ENCODE results near the gene DCPS. TPM values are rescaled to one million over a fixed set of nuclear protein-coding genes. Genes with fewer than 3 reads are reported as not detected.

DCPS gene
- total RNA-seq, 1 experiment from 2014 or later, result 33.2 TPM

- TF ChIP-seq CTCF (IDR thresholded peaks at IDR 0.05; ENCODE audit: unreplicated experiment), result no peak
- no peaks in the 10 kb centered on the region for H3K4me1 Mint-ChIP-seq (ENCODE audit: low read depth, unreplicated experiment)
- no peaks in the 10 kb centered on the region for H3K9me3 Mint-ChIP-seq (ENCODE audit: low read depth, unreplicated experiment)
- no peak overlapping the region for H3K27ac Mint-ChIP-seq (ENCODE audit: unreplicated experiment)
- no peak for DNase-seq
- BruUV-seq (replicated peaks), result no TSS peak
- H3K4me3 Mint-ChIP-seq (ENCODE audit: low read depth, unreplicated experiment), result no peak overlapping the region
- H3K36me3 Mint-ChIP-seq (ENCODE audit: insufficient read depth, unreplicated experiment), result peaks cover 20% of the 10 kb centered on the region
- H3K27me3 Mint-ChIP-seq (ENCODE audit: unreplicated experiment), result no peaks in the 10 kb centered on the region
- intact Hi-C loops (cut with micrococcal nuclease; ENCODE audit: unreplicated experiment), result no loop called here
- CTCF ChIA-PET, result no interaction called here
Observed at GRCh38 chr11:126257144-126257543, 46.7 kb upstream of the DCPS start.

GRCh38 chr11:126257764-126258163 lies 46.1 kb upstream of the DCPS start:
- Mint-ChIP-seq H3K27me3 (ENCODE audit: unreplicated experiment) (no peaks in the 10 kb centered on the region), H3K4me3 (ENCODE audit: low read depth, unreplicated experiment) (no peak overlapping the region), H3K36me3 (ENCODE audit: insufficient read depth, unreplicated experiment) (peaks cover 20% of the 10 kb centered on the region), H3K4me1 (ENCODE audit: low read depth, unreplicated experiment) (no peaks in the 10 kb centered on the region), H3K27ac (ENCODE audit: unreplicated experiment) (no peak overlapping the region), H3K9me3 (ENCODE audit: low read depth, unreplicated experiment) (no peaks in the 10 kb centered on the region)
- CTCF ChIA-PET, result no interaction called here
- TF ChIP-seq CTCF (IDR thresholded peaks at IDR 0.05; ENCODE audit: unreplicated experiment), result no peak
- BruUV-seq (replicated peaks), result no TSS peak
- DNase-seq, result no peak
- intact Hi-C loops (cut with micrococcal nuclease; ENCODE audit: unreplicated experiment), result no loop called here

- Mint-ChIP-seq H3K27ac (ENCODE audit: unreplicated experiment) (no peak overlapping the region), H3K9me3 (ENCODE audit: low read depth, unreplicated experiment) (no peaks in the 10 kb centered on the region), H3K4me3 (ENCODE audit: low read depth, unreplicated experiment) (no peak overlapping the region), H3K4me1 (ENCODE audit: low read depth, unreplicated experiment) (no peaks in the 10 kb centered on the region), H3K27me3 (ENCODE audit: unreplicated experiment) (no peaks in the 10 kb centered on the region), H3K36me3 (ENCODE audit: insufficient read depth, unreplicated experiment) (peaks cover 30% of the 10 kb centered on the region)
- CTCF ChIA-PET, result interaction anchor here (0.8 kb wide), 1 partner anchor 110 kb away, joined by 3 read pairs; no protein-coding TSS in a partner anchor
- no peak for TF ChIP-seq CTCF (IDR thresholded peaks at IDR 0.05; ENCODE audit: unreplicated experiment)
- intact Hi-C loops (cut with micrococcal nuclease; ENCODE audit: unreplicated experiment), result no loop called here
- BruUV-seq (replicated peaks), result no TSS peak
- no peak for DNase-seq
Observed at GRCh38 chr11:126262216-126262615, 41.6 kb upstream of the DCPS start.

DNA sequence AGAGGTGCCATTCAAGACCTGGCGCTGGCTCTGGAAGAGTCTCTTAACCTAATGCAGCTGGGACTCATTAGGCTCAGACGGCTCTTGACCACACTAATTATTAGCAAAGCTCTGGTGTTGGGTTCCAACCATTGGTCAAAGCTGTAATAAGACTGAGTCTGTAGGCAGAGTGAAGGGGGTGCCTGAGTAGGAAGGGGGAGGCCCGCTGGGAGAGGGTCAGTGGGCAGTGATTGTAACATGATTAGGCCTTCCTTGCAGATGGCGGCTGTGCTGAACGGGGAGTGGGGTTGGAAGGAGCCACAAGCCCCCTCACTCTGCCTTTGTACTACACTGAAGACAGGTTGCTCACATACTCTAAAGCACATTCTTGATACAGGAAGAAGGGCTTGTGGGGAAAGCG lies 40.4 kb upstream of the DCPS start:
- intact Hi-C loops (cut with micrococcal nuclease; ENCODE audit: unreplicated experiment), result no loop called here
- no peaks in the 10 kb centered on the region for H3K27me3 Mint-ChIP-seq (ENCODE audit: unreplicated experiment)
- H3K4me1 Mint-ChIP-seq (ENCODE audit: low read depth, unreplicated experiment), result no peaks in the 10 kb centered on the region
- H3K9me3 Mint-ChIP-seq (ENCODE audit: low read depth, unreplicated experiment), result no peaks in the 10 kb centered on the region
- no TSS peak for BruUV-seq (replicated peaks)
- no peak overlapping the region for H3K27ac Mint-ChIP-seq (ENCODE audit: unreplicated experiment)
- no peak for TF ChIP-seq CTCF (IDR thresholded peaks at IDR 0.05; ENCODE audit: unreplicated experiment)
- no peak for DNase-seq
- peaks cover 43% of the 10 kb centered on the region for H3K36me3 Mint-ChIP-seq (ENCODE audit: insufficient read depth, unreplicated experiment)
- H3K4me3 Mint-ChIP-seq (ENCODE audit: low read depth, unreplicated experiment), result no peak overlapping the region
- CTCF ChIA-PET, result no interaction called here

Measured in Calu3 (cell line).